ENCODE data around the gene SLC35F1.

Gene SLC35F1

DNA sequence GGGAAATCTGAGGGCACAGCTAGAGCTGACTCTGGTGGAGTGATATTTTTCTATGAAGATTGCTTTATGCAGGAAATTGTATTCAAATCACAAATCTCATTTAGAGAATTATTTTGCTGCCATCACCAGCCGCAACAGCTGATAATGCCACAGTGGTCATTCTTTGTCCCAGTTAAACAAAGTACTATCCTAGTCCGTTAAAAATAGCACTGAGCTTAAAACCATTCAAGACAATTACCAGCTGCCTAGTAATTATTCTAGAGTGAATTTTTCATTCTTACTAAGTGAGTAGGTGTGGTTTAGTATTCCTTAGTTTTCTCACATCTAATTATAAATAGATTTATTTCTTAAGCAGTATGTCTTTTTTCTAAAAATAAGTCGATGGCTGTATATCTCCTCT lies 190.5 kb downstream of the SLC35F1 start:
- no peaks in the 10 kb centered on the region for H3K4me1 ChIP-seq
- no peak for DNase-seq
- no peaks in the 10 kb centered on the region for H3K9me3 ChIP-seq
- no peak overlapping the region for H3K4me3 ChIP-seq (ENCODE audit: low read depth, low read length)
- H3K36me3 ChIP-seq = no peaks in the 10 kb centered on the region
- no peak for TF ChIP-seq CTCF (IDR thresholded peaks at IDR 0.05; ENCODE audit: low read depth, low read length)
- H3K27me3 ChIP-seq = no peaks in the 10 kb centered on the region

- no peaks in the 10 kb centered on the region for H3K27me3 ChIP-seq
- no peak for TF ChIP-seq CTCF (IDR thresholded peaks at IDR 0.05; ENCODE audit: low read depth, low read length)
- no peak for DNase-seq
- no peaks in the 10 kb centered on the region for H3K9me3 ChIP-seq
- H3K4me3 ChIP-seq (ENCODE audit: low read depth, low read length) = no peak overlapping the region
- H3K36me3 ChIP-seq = no peaks in the 10 kb centered on the region
- no peaks in the 10 kb centered on the region for H3K4me1 ChIP-seq
Measured at GRCh38 chr6:118100717-118101116, 193.7 kb downstream of the SLC35F1 start.

DNA sequence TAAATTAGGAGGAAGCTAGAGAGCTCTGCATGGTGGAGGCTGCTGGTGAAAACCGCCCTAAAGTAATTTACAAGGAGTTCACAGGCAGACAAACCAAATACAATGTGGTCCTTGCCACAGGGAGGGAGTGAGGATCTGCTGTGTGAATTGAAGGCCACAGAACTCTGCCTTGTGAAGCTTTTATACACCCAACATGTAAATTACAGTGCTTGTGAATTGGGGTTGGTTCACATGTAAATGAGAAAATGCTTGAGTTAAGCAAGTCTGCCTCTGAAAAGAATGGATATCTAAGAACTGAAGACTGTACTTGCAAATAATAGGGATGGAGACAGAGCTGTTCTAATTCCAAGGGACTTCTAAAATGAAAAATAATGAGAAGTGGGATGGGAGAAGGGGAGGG lies 194.2 kb downstream of the SLC35F1 start:
- no peak overlapping the region for H3K4me3 ChIP-seq (ENCODE audit: low read depth, low read length)
- DNase-seq = no peak
- no peak for TF ChIP-seq CTCF (IDR thresholded peaks at IDR 0.05; ENCODE audit: low read depth, low read length)
- H3K9me3 ChIP-seq = no peaks in the 10 kb centered on the region
- H3K4me1 ChIP-seq = no peaks in the 10 kb centered on the region
- no peaks in the 10 kb centered on the region for H3K36me3 ChIP-seq
- no peaks in the 10 kb centered on the region for H3K27me3 ChIP-seq

DNA sequence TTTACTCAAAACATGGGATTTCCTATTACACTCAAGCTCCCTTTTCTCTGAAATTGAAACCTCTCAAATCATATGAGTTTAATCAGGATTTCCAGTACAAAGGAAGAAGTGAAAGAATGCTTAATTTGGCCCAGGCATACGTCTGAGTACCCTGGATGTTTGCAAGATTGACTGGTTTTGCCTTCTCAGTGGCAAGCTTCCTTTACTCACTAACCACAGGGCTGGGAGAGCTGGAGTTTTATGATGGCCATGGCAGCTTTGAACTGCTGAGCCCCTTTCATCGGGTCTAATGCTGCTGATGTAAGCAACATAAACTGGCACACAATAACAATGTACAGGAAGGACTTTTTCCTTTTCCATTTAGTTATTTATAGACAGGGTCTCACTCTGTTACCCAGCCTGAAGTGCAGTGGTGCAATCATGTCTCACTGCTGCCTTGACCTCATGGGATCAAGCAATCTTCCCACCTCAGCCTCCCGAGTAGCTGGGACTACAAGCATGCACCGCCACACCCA lies 194.8 kb downstream of the SLC35F1 start:
- DNase-seq = no peak
- no peaks in the 10 kb centered on the region; the same call in 1 of the 2 replicates for H3K4me1 ChIP-seq
- no peaks in the 10 kb centered on the region for H3K27me3 ChIP-seq
- no peak for TF ChIP-seq CTCF (IDR thresholded peaks at IDR 0.05; ENCODE audit: low read depth, low read length)
- no peak overlapping the region for H3K4me3 ChIP-seq (ENCODE audit: low read depth, low read length)
- H3K36me3 ChIP-seq = no peaks in the 10 kb centered on the region
- H3K9me3 ChIP-seq = no peaks in the 10 kb centered on the region

GRCh38 chr6:118102401-118102800 lies 195.3 kb downstream of the SLC35F1 start:
- H3K4me1 ChIP-seq = no peaks in the 10 kb centered on the region; the same call in 1 of the 2 replicates
- H3K4me3 ChIP-seq (ENCODE audit: low read depth, low read length) = no peak overlapping the region
- no peak for TF ChIP-seq CTCF (IDR thresholded peaks at IDR 0.05; ENCODE audit: low read depth, low read length)
- no peaks in the 10 kb centered on the region for H3K36me3 ChIP-seq
- DNase-seq = no peak
- H3K9me3 ChIP-seq = no peaks in the 10 kb centered on the region
- no peaks in the 10 kb centered on the region for H3K27me3 ChIP-seq

DNA sequence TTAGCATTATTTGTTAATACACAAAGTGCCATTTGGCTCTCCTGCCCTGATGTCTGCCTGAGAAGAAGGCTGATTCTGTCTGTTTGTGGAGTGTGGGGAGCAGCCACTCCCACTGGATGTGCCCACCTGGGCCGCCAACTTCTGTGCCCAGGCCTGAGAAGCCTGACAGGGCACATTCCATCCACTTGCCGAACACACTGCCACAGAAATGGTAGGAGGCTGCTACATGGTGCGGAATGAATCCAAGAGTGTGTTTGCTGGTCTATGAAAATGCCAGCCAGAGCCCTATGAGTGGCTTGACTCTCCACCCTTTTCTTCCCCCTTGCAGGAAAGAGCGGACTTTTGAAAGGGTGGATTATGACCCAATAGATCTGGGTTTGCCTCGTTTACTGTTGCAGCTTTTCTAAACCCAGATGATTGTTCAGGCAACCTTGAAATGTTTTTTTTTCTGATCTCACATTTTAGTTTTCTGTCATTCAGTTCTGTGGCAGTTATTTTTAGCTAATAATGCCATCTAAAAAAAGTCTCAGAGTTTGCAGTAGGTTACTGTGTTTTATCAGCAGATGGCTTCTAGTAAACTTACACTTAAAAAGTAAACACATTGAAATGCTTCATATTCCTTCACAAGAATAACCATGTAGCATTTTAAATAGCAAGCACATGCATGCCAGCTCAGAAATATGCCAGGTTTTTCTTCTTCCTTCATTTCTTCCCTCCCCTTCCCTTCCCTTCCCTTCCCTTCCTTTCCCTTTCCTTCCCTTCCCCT lies 196.5 kb downstream of the SLC35F1 start:
- H3K36me3 ChIP-seq = no peaks in the 10 kb centered on the region
- H3K4me3 ChIP-seq (ENCODE audit: low read depth, low read length) = no peak overlapping the region
- no peaks in the 10 kb centered on the region for H3K27me3 ChIP-seq
- no peak for TF ChIP-seq CTCF (IDR thresholded peaks at IDR 0.05; ENCODE audit: low read depth, low read length)
- H3K4me1 ChIP-seq = no peaks in the 10 kb centered on the region; the same call in 1 of the 2 replicates
- no peak for DNase-seq
- H3K9me3 ChIP-seq = no peaks in the 10 kb centered on the region
